Activated CD4-positive, alpha-beta T cell treated with anti-CD3 and anti-CD28 coated beads for 36 hours (primary cell): ENCODE results near the gene ATR. TPM values are rescaled to one million over a fixed set of nuclear protein-coding genes. Genes with fewer than 3 reads are reported as not detected.

Experiments
- ATAC-seq: fragments of 200-7000 bp; cut with Tn5 transposase; one replicate; pipeline ENCODE4 v1.10.0; 2021; ENCODE audit warnings: mild to moderate bottlenecking, moderate library complexity
- CTCF ChIA-PET: fragments of 350-600 bp; sonication (Branson Sonifier 250); formaldehyde crosslinking; loops from one replicate; lab custom pipeline; 2021; ENCODE audit warnings: antibody characterized with exemption; lab: Charles Lee
- POLR2A ChIA-PET: fragments of 350-600 bp; sonication (Branson Sonifier 250); formaldehyde crosslinking; loops from one replicate; lab custom pipeline; 2021; ENCODE audit warnings: antibody characterized with exemption, inconsistent platforms; lab: Charles Lee
- DNase-seq: peaks from one replicate; pipeline ENCODE4 v3.0.0-alpha.2; 2020
- H3K27ac Mint-ChIP-seq: one replicate; pipeline ENCODE4 v1.8.0; 2021; ENCODE audit warnings: mixed read lengths
- H3K27me3 Mint-ChIP-seq: one replicate; pipeline ENCODE4 v1.8.0; 2021; ENCODE audit warnings: mixed read lengths
- H3K36me3 Mint-ChIP-seq: one replicate; pipeline ENCODE4 v1.8.0; 2021; ENCODE audit warnings: low read depth, mixed read lengths
- H3K4me1 Mint-ChIP-seq: one replicate; pipeline ENCODE4 v1.8.0; 2021; ENCODE audit warnings: mixed read lengths
- H3K4me3 Mint-ChIP-seq: one replicate; pipeline ENCODE4 v1.8.0; 2021; ENCODE audit warnings: mild to moderate bottlenecking, moderate library complexity, mixed read lengths
- H3K9me3 Mint-ChIP-seq: one replicate; pipeline ENCODE4 v1.8.0; 2021; ENCODE audit warnings: low read depth, mixed read lengths
- intact Hi-C, 2 experiments: fragments of 100-400 bp; cut with DNase I in 1 of 2; cut with micrococcal nuclease in 1 of 2; formaldehyde crosslinking; loops; one replicate each; pipeline versions ENCODE4 v1.14.2 to v1.15.1; 2022 to 2024; cut with DNase I, micrococcal nuclease
- total RNA-seq, 2 experiments: library from RNA; stranded (reverse); gene quantifications; one replicate each; pipeline ENCODE4 v1.2.3, GENCODE V29; 2021

The ATR gene
- total RNA-seq, 2 experiments from 2014 or later, result 36.1 to 39.9 TPM

DNA sequence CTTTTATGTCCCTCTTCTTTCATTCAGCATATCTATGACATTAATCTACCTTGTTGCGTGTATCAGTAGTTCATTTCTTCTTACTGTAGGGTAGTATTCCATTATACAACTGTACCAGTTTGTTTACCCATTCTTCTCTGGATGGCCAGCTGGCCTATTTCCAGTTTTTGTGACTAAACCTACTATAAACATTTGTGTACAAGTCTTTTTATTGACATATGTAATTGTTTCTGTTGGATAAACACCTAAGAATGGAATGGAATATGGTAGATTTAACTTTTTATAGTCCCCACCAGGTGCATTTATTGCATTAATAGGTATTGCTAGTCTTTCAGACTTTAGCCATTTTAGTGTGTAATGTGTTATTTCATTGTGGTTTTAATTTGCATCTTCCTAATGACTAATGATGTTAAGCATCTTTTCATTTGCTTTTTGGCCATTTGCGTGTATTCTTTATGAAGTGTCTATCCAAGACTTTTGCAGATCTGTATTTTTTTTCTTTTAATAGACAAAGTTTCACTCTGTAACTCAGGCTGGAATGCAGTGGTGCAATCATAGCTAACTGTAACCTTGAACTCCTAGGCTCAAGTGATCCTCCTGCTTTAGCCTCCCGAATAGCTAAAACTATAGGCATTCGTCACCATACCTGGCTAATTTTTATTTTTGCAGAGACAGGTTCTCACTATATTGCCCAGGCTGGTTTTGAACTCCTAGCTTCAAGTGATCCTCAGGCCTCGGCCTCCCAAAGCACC lies 88.8 kb downstream of the ATR start:
- Mint-ChIP-seq H3K4me1 (peaks cover 7% of the 10 kb centered on the region), H3K9me3 (no peaks in the 10 kb centered on the region), H3K27ac (no peak overlapping the region), H3K36me3 (peaks cover 76% of the 10 kb centered on the region), H3K27me3 (no peaks in the 10 kb centered on the region), H3K4me3 (no peak overlapping the region)
- intact Hi-C loops, result no loop called here
- DNase-seq, result no peak
- ChIA-PET POLR2A (no interaction called here), CTCF (interaction anchor here (0.6 to 1.6 kb wide), 2 partner anchors 9 to 95 kb away, joined by 3 read pairs; no protein-coding TSS in a partner anchor)
- ATAC-seq, result no peak

DNA sequence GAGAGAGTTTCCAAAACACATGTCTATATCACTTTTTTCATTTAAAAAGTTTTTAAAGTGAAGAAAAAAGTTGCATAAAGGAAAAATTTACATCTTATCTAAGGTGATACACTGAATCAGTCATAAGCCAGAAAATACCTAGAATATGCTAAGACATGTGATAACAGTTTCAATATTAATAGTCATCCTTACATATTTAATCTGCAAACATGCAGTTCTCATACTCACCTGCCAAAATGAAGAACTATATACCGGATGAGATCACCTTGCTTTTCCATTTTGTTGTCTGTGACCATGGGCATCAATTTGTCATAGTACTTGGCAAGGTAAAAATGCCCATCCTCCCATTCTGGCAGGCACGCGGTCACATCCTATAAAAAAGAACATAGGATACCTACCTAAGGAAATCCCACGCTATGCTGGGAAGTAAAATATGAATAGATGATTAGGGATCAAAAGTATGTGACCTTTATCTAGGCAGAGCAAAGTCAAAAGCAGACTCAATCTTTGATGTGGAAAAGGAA lies 93.6 kb downstream of the ATR start:
- POLR2A ChIA-PET, result no interaction called here
- H3K4me3 Mint-ChIP-seq, result no peak overlapping the region
- H3K9me3 Mint-ChIP-seq, result no peaks in the 10 kb centered on the region
- H3K27me3 Mint-ChIP-seq, result no peaks in the 10 kb centered on the region
- intact Hi-C loops, result no loop called here
- H3K27ac Mint-ChIP-seq, result no peak overlapping the region
- H3K4me1 Mint-ChIP-seq, result peaks cover 7% of the 10 kb centered on the region
- ATAC-seq (peak; percentile 68), DNase-seq (no peak)
- CTCF ChIA-PET, result no interaction called here
- H3K36me3 Mint-ChIP-seq, result peaks cover 76% of the 10 kb centered on the region

DNA sequence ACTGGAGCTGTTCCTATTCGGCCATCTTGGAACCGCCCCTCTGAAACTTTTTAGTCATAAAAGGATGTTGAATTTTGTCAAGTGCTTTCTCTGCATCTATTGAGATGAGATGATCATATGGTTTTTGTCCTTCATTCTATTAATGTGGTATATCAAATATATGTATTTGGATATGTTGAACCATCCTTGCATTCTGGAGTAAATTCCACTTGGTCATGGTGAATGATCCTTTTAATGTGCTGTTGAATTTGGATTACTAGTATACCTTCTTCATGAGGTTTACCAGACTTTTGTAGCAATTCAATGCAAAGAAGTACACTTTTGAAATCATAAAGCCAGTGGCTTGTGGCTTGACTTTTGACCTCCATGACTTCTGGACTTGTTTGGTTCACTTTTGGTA lies 97.3 kb downstream of the ATR start:
- POLR2A ChIA-PET, result no interaction called here
- Mint-ChIP-seq H3K27ac (no peak overlapping the region), H3K27me3 (no peaks in the 10 kb centered on the region), H3K36me3 (peaks cover 58% of the 10 kb centered on the region), H3K4me1 (peaks cover 7% of the 10 kb centered on the region), H3K4me3 (no peak overlapping the region), H3K9me3 (peaks cover 4% of the 10 kb centered on the region)
- no peak for DNase-seq
- ATAC-seq, result no peak
- intact Hi-C loops, result no loop called here
- CTCF ChIA-PET, result no interaction called here

DNA sequence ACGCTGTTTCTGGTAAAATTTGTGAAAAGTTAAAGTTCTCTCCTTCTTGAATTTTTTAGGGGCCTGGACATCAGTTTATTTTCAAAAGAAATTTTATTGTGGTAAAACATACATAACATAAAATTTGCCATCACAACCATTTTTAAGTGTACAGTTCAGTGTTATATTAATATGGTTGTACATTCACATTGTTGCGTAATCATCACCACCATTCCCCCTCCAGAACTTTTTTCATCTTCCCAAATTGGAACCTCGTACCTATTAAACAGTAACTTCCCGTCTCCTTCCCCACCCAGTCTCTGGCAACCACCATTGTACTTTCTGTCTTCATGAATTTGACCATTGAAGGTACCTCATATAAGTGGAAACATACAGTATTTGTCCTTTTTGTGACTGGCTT lies 107.7 kb downstream of the ATR start:
- H3K27ac Mint-ChIP-seq, result no peak overlapping the region
- CTCF ChIA-PET, result no interaction called here
- no peak overlapping the region for H3K4me3 Mint-ChIP-seq
- H3K36me3 Mint-ChIP-seq, result peaks cover 16% of the 10 kb centered on the region
- POLR2A ChIA-PET, result no interaction called here
- ATAC-seq (no peak), DNase-seq (no peak)
- intact Hi-C loops, result no loop called here
- no peaks in the 10 kb centered on the region for H3K4me1 Mint-ChIP-seq
- H3K9me3 Mint-ChIP-seq, result no peaks in the 10 kb centered on the region
- no peaks in the 10 kb centered on the region for H3K27me3 Mint-ChIP-seq

DNA sequence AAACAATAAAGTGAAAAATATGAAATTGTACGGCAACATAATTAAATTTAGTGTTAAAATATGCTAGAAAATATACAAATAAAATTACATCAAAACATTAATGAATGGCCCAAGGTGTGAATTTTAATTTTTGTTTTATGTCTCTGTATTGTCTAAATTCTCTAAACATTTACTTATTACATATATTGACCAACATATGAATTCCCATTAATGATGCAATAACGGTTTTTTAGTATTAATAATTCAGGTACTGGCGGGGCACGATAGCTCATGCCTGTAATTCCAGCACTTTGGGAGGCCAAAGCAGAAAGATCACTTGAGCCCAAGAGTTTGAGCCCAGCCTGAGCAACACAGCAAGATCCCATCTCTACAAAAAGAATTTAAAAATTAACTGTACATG lies 110.1 kb downstream of the ATR start:
- ChIA-PET POLR2A (no interaction called here), CTCF (no interaction called here)
- no peak for DNase-seq
- H3K36me3 Mint-ChIP-seq, result peaks cover 11% of the 10 kb centered on the region
- H3K4me3 Mint-ChIP-seq, result no peak overlapping the region
- H3K9me3 Mint-ChIP-seq, result no peaks in the 10 kb centered on the region
- no peaks in the 10 kb centered on the region for H3K27me3 Mint-ChIP-seq
- no peak overlapping the region for H3K27ac Mint-ChIP-seq
- ATAC-seq, result no peak
- intact Hi-C loops, result no loop called here
- H3K4me1 Mint-ChIP-seq, result no peaks in the 10 kb centered on the region

DNA sequence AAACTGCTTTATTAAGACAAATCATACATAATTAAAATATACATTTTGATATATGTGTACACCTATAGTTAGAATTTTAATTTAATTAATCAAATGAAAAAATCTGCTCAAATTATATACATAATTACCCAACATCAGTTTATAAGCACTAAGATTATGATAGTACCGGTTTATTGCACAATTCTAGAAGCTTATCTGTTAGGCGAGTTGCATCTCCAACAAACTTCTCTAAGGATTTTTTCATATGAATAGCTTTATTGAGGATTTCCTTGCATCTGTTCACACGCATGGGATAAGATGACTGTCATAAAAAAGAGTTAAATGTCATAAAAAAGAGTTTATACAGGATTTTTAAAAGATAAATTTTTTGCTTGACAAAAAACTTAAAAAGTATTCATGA lies 110.8 kb downstream of the ATR start:
- CTCF ChIA-PET, result no interaction called here
- no peaks in the 10 kb centered on the region for H3K9me3 Mint-ChIP-seq

DNA sequence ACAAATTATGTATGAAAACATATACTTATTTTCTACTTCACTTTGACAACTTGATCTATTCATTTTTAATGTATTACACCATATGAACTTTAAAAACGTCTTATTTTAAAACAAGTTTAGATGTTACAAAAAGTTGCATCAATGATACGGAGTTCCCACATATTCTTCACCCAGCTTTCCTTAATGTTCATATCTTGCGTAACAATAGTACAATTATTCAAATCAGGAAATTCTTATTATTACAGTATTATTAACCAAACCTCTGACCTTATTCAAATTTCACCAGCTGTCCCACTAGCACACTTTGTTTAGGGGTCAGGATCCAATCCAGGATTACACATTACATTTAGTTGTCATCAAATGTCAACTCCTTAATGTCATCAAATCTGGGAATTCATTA lies 117.8 kb downstream of the ATR start:
- intact Hi-C loops, result no loop called here
- Mint-ChIP-seq H3K4me1 (no peaks in the 10 kb centered on the region), H3K36me3 (peaks cover 29% of the 10 kb centered on the region), H3K9me3 (no peaks in the 10 kb centered on the region), H3K4me3 (no peak overlapping the region), H3K27me3 (no peaks in the 10 kb centered on the region), H3K27ac (no peak overlapping the region)
- ChIA-PET POLR2A (no interaction called here), CTCF (interaction anchor here (1.0 kb wide), 1 partner anchor 68 kb away, joined by 3 read pairs; no protein-coding TSS in a partner anchor)
- DNase-seq (no peak), ATAC-seq (no peak)

More for the DNA sequence above, 110.8 kb downstream of the ATR start:
- intact Hi-C loops, result no loop called here
- H3K36me3 Mint-ChIP-seq, result peaks cover 7% of the 10 kb centered on the region
- H3K27me3 Mint-ChIP-seq, result no peaks in the 10 kb centered on the region
- H3K27ac Mint-ChIP-seq, result no peak overlapping the region
- POLR2A ChIA-PET, result no interaction called here
- ATAC-seq, result no peak
- no peak overlapping the region for H3K4me3 Mint-ChIP-seq
- DNase-seq, result no peak
- no peaks in the 10 kb centered on the region for H3K4me1 Mint-ChIP-seq

DNA sequence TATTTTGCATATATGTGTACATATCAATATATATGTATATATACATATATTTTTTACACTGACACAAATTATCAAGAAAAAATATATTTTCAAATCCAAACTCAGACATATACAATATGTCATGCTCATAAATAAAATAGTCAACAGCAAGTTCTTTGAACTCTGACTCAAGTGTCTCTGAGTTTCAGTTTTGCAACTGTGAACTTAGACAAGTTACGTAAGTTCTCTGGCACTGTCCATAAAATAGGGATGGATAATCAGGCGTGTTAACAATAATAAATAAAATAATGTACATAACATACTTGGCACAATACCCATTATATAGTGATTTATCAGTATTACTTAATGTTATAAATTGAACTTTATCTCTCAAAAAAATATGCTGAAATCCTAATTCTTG lies 118.6 kb downstream of the ATR start:
- no peaks in the 10 kb centered on the region for H3K27me3 Mint-ChIP-seq
- intact Hi-C loops, result no loop called here
- peaks cover 30% of the 10 kb centered on the region for H3K36me3 Mint-ChIP-seq
- no peak overlapping the region for H3K27ac Mint-ChIP-seq
- ChIA-PET CTCF (no interaction called here), POLR2A (no interaction called here)
- H3K4me1 Mint-ChIP-seq, result no peaks in the 10 kb centered on the region
- DNase-seq (no peak), ATAC-seq (no peak)
- no peaks in the 10 kb centered on the region for H3K9me3 Mint-ChIP-seq
- H3K4me3 Mint-ChIP-seq, result no peak overlapping the region

DNA sequence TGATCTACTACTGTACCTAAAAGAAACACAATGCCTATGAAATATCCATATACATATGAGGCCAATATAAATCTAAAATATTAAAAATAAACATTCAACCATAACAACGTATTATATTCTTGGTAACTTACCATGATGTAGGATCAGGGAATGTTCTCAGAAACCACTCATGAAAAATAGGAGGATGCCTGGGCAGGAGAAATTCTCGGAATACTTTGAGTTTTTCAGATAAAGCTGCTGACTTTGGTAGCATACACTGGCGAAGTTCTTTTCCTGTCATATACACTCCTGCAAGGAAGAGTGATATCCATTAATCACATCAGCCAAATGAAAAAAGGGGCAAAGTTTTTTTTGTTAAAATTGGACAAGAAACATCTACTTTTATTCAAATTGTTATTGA lies 119.4 kb downstream of the ATR start:
- ChIA-PET POLR2A (no interaction called here), CTCF (no interaction called here)
- Mint-ChIP-seq H3K27ac (no peak overlapping the region), H3K4me3 (no peak overlapping the region), H3K36me3 (peaks cover 31% of the 10 kb centered on the region), H3K27me3 (no peaks in the 10 kb centered on the region), H3K9me3 (no peaks in the 10 kb centered on the region), H3K4me1 (no peaks in the 10 kb centered on the region)
- no peak for ATAC-seq
- DNase-seq, result no peak
- intact Hi-C loops, result no loop called here

DNA sequence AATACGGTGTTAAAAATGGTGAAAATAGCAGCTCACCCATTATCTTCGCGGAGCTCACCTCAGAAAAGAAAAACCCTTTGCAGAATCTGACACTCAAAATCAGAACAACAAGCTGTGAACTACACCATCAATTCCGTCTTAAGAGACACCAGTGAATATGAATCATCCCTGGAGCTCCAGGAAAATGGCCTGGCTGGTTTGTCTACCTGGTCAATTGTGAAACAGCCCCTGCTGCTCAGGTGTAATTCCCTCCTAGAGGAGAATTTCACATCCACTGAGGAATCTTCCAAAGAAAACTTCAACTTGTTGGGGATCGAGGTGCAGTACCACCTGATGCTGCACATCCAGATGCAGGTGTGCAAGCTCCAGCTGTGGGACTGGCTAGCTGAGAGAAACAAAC lies 127.7 kb downstream of the ATR start:
- CTCF ChIA-PET, result no interaction called here
- ATAC-seq (no peak), DNase-seq (no peak)
- no peaks in the 10 kb centered on the region for H3K27me3 Mint-ChIP-seq
- peaks cover 39% of the 10 kb centered on the region for H3K36me3 Mint-ChIP-seq
- H3K9me3 Mint-ChIP-seq, result no peaks in the 10 kb centered on the region
- intact Hi-C loops, result no loop called here
- POLR2A ChIA-PET, result no interaction called here
- H3K4me1 Mint-ChIP-seq, result peaks cover 9% of the 10 kb centered on the region
- no peak overlapping the region for H3K4me3 Mint-ChIP-seq
- peak overlapping the region; percentile 14 for H3K27ac Mint-ChIP-seq

DNA sequence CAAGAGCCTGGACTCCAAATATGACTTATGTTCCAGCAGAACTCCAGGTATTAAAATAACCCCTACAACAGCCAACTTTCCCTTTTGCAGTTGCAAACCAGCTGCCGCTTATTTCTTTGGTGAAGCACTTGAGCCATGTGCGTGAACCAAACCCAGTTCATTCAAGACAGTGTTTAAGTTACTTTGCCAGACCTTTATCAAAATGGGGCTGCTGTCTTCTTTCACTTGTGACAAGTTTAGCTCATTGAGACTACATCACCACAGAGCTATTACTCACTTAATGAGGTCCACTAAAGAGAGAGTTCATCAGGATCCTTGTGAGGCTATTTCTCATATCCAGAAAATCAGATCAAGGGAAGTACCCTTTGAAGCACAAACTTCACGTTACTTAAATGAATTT lies 128.3 kb downstream of the ATR start:
- peaks cover 16% of the 10 kb centered on the region for H3K4me1 Mint-ChIP-seq
- no peaks in the 10 kb centered on the region for H3K27me3 Mint-ChIP-seq
- CTCF ChIA-PET, result no interaction called here
- H3K4me3 Mint-ChIP-seq, result no peak overlapping the region
- DNase-seq (no peak), ATAC-seq (no peak)
- intact Hi-C loops, result no loop called here
- H3K36me3 Mint-ChIP-seq, result peaks cover 39% of the 10 kb centered on the region
- H3K27ac Mint-ChIP-seq, result no peak overlapping the region
- POLR2A ChIA-PET, result no interaction called here
- H3K9me3 Mint-ChIP-seq, result no peaks in the 10 kb centered on the region
